Vagina (tissue), 2 donors: ENCODE data around the gene MTERF4. TPM values are rescaled to one million over a fixed set of nuclear protein-coding genes. Genes with fewer than 3 reads are reported as not detected.

ENCODE experiments used
- DNase-seq, 2 donors: peaks; one replicate each; pipeline ENCODE4 v3.0.0-alpha.2; 2017; ENCODE audit errors: extremely low spot score in 2 of 2
- H3K27ac ChIP-seq: fragments of 200-600 bp; sonication (generic); one replicate; pipeline ENCODE4 v1.5.1; 2019
- H3K27me3 ChIP-seq: fragments of 200-600 bp; sonication (generic); one replicate; pipeline ENCODE4 v1.5.1; 2019
- H3K36me3 ChIP-seq, 2 donors: fragments of 200-600 bp; sonication (generic); one replicate each; pipeline ENCODE4 v1.5.1; 2017 to 2019
- H3K4me1 ChIP-seq: fragments of 200-600 bp; sonication (generic); one replicate; pipeline ENCODE4 v1.5.1; 2019
- H3K4me3 ChIP-seq, 2 donors: fragments of 200-600 bp; sonication (generic); 1 replicate in 1 of 2; 2 replicates in 1 of 2; pipeline ENCODE4 v1.5.1; 2016 to 2019
- H3K9me3 ChIP-seq: fragments of 200-600 bp; sonication (generic); one replicate; pipeline ENCODE4 v1.5.1; 2019
- POLR2A ChIP-seq, 2 donors: fragments of 450-650 bp; IDR thresholded peaks; one replicate each; pipeline ENCODE4 v1.6.1; 2017; ENCODE audit warnings: antibody characterized with exemption in 2 of 2, mild to moderate bottlenecking in 2 of 2, moderate library complexity in 2 of 2
- POLR2AphosphoS5 ChIP-seq, 2 donors: sonication (generic); formaldehyde crosslinking; IDR thresholded peaks; one replicate each; pipeline ENCODE4 v1.9.0; 2017; ENCODE audit warnings: antibody characterized with exemption in 2 of 2, mild to moderate bottlenecking in 2 of 2, low read depth in 1 of 2; ENCODE audit not compliant: insufficient read depth in 1 of 2
- intact Hi-C: fragments of 100-400 bp; cut with DNase I; formaldehyde crosslinking; loops from one replicate; pipeline ENCODE4 v1.15.1; 2023
- small RNA-seq: library from RNA; depleted of rRNA; stranded (forward); fragments of <200 nt; gene quantifications from one replicate; pipeline ENCODE3, GENCODE V24; 2016
- total RNA-seq: library from RNA; depleted of rRNA; stranded (reverse); fragments of >200 nt; gene quantifications from one replicate; pipeline ENCODE4 v1.2.3, GENCODE V29; 2016
- TF ChIP-seq, protein P1 (sequence below), 3 experiments: fragments of 450-650 bp in 2 of 3; fragments of 200-600 bp in 1 of 3; sonication (generic) in 1 of 3; IDR thresholded peaks; one replicate each; pipeline ENCODE4 v1.5.1; 2017 to 2019; ENCODE audit warnings: antibody characterized with exemption in 3 of 3, mild to moderate bottlenecking in 2 of 3, moderate library complexity in 2 of 3

The MTERF4 gene
- total RNA-seq, 1 donor from 2014 or later, result 30.2 TPM

DNA sequence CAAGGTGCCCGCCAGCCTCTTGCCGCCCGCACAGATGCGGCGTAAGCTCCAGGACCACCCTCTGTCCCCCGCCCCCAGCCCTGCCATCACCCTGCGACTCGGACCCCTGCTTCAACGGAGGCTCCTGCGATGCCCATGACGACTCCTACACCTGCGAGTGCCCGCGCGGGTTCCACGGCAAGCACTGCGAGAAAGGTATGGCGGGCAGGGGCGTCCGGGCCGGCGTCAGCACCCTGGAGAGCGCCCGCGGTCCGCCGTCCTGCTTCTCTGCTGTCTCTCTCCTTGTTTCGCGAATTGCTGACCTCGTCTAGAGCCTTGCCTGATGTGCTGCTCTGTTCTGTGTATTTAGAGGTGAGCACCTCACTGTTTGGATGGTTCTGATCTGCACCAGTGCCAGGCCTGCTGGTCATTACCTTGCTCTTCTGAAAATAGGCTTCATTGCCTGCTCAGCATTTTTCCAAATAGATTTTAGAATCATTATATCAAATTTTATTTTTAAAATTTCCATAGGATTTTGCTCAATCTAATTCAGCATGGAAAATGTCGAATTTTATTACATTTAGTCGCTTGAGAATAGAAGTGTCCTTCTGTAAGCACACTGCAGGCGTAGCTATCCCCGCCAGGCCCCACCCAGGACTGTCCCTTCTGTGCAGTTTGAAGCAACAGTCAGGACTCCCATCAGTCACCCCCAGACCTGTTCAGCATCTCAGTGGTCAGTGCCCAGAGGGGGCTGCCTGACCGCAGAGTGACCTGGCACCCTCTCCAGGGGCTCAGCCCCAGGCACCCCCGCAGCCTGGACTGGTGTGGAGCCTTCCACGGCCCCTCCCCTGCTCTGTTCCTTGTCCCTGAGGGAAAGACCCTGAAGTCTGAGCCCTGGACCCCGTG lies 52.1 kb downstream of the MTERF4 start:
- peaks cover 0 to 35% of the 10 kb centered on the region in 2 donors for H3K36me3 ChIP-seq
- H3K27ac ChIP-seq, result no peak overlapping the region
- no peaks in the 10 kb centered on the region for H3K4me1 ChIP-seq
- H3K9me3 ChIP-seq, result no peaks in the 10 kb centered on the region
- TF ChIP-seq, protein P1, sequence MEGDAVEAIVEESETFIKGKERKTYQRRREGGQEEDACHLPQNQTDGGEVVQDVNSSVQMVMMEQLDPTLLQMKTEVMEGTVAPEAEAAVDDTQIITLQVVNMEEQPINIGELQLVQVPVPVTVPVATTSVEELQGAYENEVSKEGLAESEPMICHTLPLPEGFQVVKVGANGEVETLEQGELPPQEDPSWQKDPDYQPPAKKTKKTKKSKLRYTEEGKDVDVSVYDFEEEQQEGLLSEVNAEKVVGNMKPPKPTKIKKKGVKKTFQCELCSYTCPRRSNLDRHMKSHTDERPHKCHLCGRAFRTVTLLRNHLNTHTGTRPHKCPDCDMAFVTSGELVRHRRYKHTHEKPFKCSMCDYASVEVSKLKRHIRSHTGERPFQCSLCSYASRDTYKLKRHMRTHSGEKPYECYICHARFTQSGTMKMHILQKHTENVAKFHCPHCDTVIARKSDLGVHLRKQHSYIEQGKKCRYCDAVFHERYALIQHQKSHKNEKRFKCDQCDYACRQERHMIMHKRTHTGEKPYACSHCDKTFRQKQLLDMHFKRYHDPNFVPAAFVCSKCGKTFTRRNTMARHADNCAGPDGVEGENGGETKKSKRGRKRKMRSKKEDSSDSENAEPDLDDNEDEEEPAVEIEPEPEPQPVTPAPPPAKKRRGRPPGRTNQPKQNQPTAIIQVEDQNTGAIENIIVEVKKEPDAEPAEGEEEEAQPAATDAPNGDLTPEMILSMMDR (IDR thresholded peaks at IDR 0.05), result no peak
- no peak for TF ChIP-seq POLR2A (IDR thresholded peaks at IDR 0.05)
- no peak for TF ChIP-seq POLR2AphosphoS5 (IDR thresholded peaks at IDR 0.05; ENCODE audit: insufficient read depth in 1 of 2, low read depth in 1 of 2)
- H3K27me3 ChIP-seq, result no peaks in the 10 kb centered on the region
- intact Hi-C loops, result no loop called here
- peak in 1 of 2 donors; percentile 84 for DNase-seq
- H3K4me3 ChIP-seq, result no peak overlapping the region

DNA sequence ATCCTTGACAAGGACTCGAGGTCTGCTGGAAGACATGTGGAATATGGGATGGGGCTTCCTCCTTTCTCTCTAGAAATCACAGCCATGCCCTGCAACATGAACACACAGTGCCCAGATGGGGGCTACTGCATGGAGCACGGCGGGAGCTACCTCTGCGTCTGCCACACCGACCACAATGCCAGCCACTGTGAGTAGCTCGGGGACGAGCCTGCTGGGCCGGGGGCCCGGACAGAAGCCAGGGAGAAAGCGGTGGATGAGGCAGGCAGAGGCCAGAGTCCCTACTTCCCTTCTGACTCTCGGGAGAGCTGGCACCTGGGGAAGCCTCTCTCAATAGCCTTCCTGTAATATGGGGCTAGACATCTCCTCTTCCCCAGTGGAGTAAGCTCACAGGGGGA lies 53.1 kb downstream of the MTERF4 start:
- Histone ChIP-seq H3K4me1 (no peaks in the 10 kb centered on the region), H3K36me3 (peaks cover 0 to 35% of the 10 kb centered on the region in 2 donors), H3K9me3 (peaks cover 7% of the 10 kb centered on the region), H3K27ac (no peak overlapping the region), H3K27me3 (no peaks in the 10 kb centered on the region), H3K4me3 (no peak overlapping the region)
- TF ChIP-seq POLR2A (IDR thresholded peaks at IDR 0.05), result no peak
- no peak for TF ChIP-seq POLR2AphosphoS5 (IDR thresholded peaks at IDR 0.05; ENCODE audit: insufficient read depth in 1 of 2, low read depth in 1 of 2)
- TF ChIP-seq, protein P1 (IDR thresholded peaks at IDR 0.05), result no peak
- DNase-seq, result peak in 1 of 2 donors; percentile 55
- intact Hi-C loops, result no loop called here

DNA sequence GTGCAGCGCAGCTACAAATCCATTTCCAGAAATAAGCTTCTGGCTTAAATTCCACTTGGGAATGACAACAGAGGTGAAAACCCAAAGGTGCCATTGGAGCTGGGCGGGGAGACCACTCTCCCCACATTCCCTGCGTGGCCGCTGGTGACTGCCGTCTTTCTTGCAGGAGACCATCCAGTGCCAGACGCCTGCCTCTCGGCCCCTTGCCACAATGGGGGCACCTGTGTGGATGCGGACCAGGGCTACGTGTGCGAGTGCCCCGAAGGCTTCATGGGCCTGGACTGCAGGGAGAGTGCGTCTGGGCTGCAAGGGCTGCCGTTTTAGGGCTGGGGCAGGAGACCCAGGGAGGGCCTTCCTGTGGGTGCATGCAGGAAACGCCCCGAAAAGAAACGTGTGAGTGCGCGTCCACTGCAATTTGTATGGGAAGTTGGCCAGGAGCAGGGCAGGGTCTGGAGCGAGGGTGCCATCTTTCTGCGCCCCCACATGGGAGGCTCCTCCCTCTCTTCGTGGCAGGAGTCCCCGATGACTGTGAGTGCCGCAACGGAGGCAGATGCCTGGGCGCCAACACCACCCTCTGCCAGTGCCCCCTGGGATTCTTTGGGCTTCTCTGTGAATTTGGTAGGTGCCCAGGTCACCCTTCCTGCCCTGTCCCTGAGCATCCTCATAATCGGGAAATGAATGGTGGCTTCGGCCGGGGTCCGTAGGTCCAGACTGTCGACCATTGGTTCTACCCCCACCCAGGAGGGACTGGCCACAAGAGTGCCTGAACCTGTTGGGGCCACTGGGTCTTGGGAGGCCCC lies 53.7 kb downstream of the MTERF4 start:
- Histone ChIP-seq H3K4me1 (no peaks in the 10 kb centered on the region), H3K36me3 (peaks cover 0 to 34% of the 10 kb centered on the region in 2 donors), H3K27ac (no peak overlapping the region), H3K4me3 (no peak overlapping the region), H3K9me3 (peaks cover 7% of the 10 kb centered on the region), H3K27me3 (no peaks in the 10 kb centered on the region)
- intact Hi-C loops, result no loop called here
- peak in 1 of 2 donors; percentile 81 for DNase-seq
- TF ChIP-seq POLR2A (IDR thresholded peaks at IDR 0.05) (no peak), POLR2AphosphoS5 (IDR thresholded peaks at IDR 0.05; ENCODE audit: insufficient read depth in 1 of 2, low read depth in 1 of 2) (no peak)
- TF ChIP-seq, protein P1 (IDR thresholded peaks at IDR 0.05), result no peak

DNA sequence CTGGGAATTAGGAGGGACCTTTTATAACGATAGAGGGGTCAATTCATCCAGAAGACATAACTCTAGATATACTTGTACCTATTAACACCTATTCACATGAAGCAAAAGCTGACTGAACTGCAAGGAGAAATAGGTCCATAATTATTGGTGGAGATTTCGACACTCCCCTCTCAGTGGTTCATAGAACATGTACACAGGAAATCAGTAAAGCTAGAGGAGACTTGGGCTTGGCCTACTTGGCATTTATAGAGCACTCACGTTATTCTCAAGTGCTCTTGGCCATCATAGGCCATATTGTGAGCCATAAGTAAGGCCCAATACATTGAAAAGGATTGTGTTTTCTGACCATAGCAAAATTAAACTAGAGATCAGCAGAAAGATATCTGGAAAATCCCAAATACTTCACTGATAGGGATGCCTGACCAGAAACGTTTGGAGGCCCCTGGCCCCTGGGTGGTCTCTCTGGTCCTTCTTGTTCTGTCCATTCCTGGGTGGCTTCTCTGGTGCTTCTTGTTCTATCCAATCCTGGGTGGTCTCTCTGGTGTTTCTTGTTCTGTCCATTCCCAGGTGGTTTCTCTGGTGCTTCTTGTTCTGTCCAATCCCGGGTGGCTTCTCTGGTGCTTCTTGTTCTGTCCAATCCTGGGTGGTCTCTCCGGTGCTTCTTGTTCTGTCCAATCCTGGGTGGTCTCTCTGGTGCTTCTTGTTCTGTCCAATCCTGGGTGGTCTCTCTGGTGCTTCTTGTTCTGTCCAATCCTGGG lies 54.7 kb downstream of the MTERF4 start:
- intact Hi-C loops, result no loop called here
- H3K27ac ChIP-seq, result no peak overlapping the region
- TF ChIP-seq, protein P1 (IDR thresholded peaks at IDR 0.05), result no peak
- no peak for DNase-seq
- H3K36me3 ChIP-seq, result peaks cover 0 to 30% of the 10 kb centered on the region in 2 donors
- no peak overlapping the region for H3K4me3 ChIP-seq
- no peaks in the 10 kb centered on the region for H3K27me3 ChIP-seq
- H3K4me1 ChIP-seq, result no peaks in the 10 kb centered on the region
- peaks cover 7% of the 10 kb centered on the region for H3K9me3 ChIP-seq

Small RNA genes lying within 50 kb of the gene (small RNA-seq; reads per million reads assigned to genes)
- gene AC005237.2, result not detected

Other genes with a start within 250 kb of the MTERF4 start
- gene AGXT, start 233.5 kb downstream of the MTERF4 start, total RNA-seq, result not detected
- 21.1 TPM for gene MAB21L4, start 206.1 kb downstream of the MTERF4 start, total RNA-seq
- 0.49 TPM for gene CROCC2, start 196.0 kb downstream of the MTERF4 start, total RNA-seq
- 55.5 TPM for gene SNED1, start 103.7 kb downstream of the MTERF4 start, total RNA-seq
- 6.4 TPM for gene PASK, start 47.2 kb upstream of the MTERF4 start, total RNA-seq
- gene PPP1R7, start 48.2 kb upstream of the MTERF4 start, total RNA-seq, result 51.1 TPM
- 0.98 TPM for gene ANO7, start 86.4 kb upstream of the MTERF4 start, total RNA-seq
- gene HDLBP, start 213.4 kb upstream of the MTERF4 start, total RNA-seq, result 300 TPM
- gene SEPTIN2, start 213.6 kb upstream of the MTERF4 start, total RNA-seq, result 198 TPM